ENCODE results near the gene P4HTM. TPM values are rescaled to one million over a fixed set of nuclear protein-coding genes. Genes with fewer than 3 reads are reported as not detected.
A peak's percentile ranks its signal among the peaks of the same experiment; 100 is the strongest.

The P4HTM gene
- total RNA-seq, 2 donors from 2014 or later = 57.6 to 75.1 TPM

DNA sequence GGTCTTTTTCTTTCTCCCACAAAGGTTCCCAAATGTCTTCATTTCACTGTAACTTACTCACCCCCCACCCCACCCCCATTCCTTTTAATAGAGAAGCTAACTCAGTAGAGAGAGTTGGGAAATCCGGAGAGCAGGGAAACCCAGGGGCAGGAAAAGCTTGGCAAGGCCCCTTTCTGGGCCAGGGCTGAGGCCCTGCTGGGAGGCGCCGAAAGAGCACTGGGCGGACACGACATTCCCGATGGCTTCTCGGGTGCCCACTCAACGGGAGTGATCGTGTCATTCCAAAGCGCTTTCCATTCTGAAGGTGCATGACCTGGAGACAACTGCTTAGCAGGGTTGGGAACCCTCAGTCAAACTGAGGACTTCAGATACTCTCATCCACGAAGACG, 29.9 kb downstream of the P4HTM start:
- Histone ChIP-seq H3K9me3 (no peaks in the 10 kb centered on the region), H3K36me3 (peaks cover 24% of the 10 kb centered on the region), H3K27me3 (replicated peaks; ENCODE audit: insufficient read depth) (no peaks in the 10 kb centered on the region), H3K27ac (peak overlapping the region in 1 of 2 donors; percentile 99), H3K4me1 (ENCODE audit: control insufficient read depth in 1 of 2, low read depth in 2 of 2) (peaks cover 34 to 41% of the 10 kb centered on the region in 2 donors), H3K4me3 (peak overlapping the region; percentile 92)
- TF ChIP-seq, protein P1, sequence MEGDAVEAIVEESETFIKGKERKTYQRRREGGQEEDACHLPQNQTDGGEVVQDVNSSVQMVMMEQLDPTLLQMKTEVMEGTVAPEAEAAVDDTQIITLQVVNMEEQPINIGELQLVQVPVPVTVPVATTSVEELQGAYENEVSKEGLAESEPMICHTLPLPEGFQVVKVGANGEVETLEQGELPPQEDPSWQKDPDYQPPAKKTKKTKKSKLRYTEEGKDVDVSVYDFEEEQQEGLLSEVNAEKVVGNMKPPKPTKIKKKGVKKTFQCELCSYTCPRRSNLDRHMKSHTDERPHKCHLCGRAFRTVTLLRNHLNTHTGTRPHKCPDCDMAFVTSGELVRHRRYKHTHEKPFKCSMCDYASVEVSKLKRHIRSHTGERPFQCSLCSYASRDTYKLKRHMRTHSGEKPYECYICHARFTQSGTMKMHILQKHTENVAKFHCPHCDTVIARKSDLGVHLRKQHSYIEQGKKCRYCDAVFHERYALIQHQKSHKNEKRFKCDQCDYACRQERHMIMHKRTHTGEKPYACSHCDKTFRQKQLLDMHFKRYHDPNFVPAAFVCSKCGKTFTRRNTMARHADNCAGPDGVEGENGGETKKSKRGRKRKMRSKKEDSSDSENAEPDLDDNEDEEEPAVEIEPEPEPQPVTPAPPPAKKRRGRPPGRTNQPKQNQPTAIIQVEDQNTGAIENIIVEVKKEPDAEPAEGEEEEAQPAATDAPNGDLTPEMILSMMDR (IDR thresholded peaks at IDR 0.05) = no peak
- DNase-seq (ENCODE audit: low spot score) (no peak), ATAC-seq (ENCODE audit: insufficient number of reproducible peaks, low FRiP score, low read depth) (no peak)

DNA sequence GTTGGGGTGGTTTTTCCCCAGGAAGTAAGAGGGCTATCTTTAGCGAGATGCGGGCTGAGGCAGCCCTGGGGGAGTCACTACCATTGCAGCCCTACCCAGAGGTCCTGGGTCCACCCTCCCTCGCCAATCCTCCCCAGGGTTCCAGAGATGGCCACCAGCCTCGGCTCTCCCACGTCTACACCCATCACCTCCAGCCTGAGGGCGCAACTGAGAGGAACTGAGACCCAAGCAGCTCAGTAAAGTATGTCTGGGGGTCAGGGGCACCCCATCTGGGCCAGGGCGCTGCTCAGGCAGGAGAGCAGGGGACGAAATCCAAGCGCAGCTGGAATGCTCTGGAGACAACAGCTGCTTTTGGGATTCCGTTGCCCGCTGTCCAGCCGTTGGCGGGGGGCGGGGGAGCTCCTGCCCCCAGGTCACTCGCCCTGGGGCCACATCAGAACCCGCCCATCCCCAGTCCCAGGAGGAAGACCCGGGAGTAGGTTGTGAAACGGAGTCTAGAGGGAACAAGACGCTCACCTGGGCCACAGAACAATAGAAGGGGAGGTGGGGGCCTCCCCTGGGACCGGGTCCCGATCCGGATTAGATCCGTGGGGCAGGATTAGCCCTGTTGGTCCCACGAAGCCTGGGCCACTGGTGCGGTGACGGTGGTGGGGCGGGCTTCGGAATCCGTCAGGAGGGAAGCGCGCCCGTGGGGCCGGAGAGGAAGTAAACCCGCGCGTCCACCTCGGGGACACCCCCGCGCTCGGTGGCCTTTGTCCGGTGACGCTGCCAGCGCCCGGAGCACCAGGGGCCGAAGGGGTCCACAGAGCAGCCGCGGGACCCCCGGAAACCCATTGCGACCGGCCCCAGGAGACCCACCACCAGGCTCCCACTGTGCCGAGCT, 30.5 kb downstream of the P4HTM start:
- ATAC-seq (ENCODE audit: insufficient number of reproducible peaks, low FRiP score, low read depth) (no peak), DNase-seq (ENCODE audit: low spot score) (no peak)
- Histone ChIP-seq H3K27me3 (replicated peaks; ENCODE audit: insufficient read depth) (no peaks in the 10 kb centered on the region), H3K27ac (peak overlapping the region; percentile 99 to 100), H3K9me3 (no peaks in the 10 kb centered on the region), H3K4me1 (ENCODE audit: control insufficient read depth in 1 of 2, low read depth in 2 of 2) (peaks cover 34 to 41% of the 10 kb centered on the region in 2 donors), H3K4me3 (peak overlapping the region; percentile 92), H3K36me3 (peaks cover 26% of the 10 kb centered on the region)
- TF ChIP-seq, protein P1 (IDR thresholded peaks at IDR 0.05) = no peak

DNA sequence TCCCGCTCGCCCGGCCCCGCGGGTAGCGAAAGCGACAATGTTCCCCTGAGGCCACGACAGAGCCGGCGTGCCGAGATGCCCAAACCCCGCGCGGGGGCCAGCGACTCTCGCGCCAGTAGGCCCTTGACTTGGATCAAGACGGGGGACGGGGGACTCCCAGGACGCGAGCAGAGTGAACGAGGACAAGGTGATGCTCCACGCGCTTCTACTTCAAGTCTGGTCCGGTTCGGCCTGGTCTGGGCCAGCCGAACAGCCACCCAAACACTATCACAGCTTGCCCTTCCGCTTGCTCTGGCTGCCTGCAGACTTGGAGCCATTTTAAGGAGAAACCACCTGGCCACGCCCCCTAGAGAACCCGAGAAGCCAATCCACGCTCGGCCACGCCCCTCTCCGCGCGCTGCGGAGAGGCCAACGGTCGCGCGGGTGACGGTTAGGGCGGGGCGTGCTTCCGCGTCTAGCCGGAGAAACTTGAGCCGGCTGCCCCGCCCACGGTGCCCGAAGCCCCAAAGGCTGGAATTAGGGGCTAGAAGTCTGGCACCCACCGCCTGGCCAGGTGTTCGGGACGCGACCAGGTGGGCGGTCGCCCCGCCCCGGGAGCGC, 31.3 kb downstream of the P4HTM start:
- TF ChIP-seq, protein P1 (IDR thresholded peaks at IDR 0.05) = no peak
- Histone ChIP-seq H3K9me3 (no peaks in the 10 kb centered on the region), H3K36me3 (peaks cover 25% of the 10 kb centered on the region), H3K4me1 (ENCODE audit: control insufficient read depth in 1 of 2, low read depth in 2 of 2) (peaks cover 34 to 41% of the 10 kb centered on the region in 2 donors), H3K27me3 (replicated peaks; ENCODE audit: insufficient read depth) (no peaks in the 10 kb centered on the region), H3K4me3 (peak overlapping the region; percentile 92), H3K27ac (peak overlapping the region; percentile 99 to 100)
- peak; percentile 98 for DNase-seq (ENCODE audit: low spot score)
- peak; percentile 83 for ATAC-seq (ENCODE audit: insufficient number of reproducible peaks, low FRiP score, low read depth)

DNA sequence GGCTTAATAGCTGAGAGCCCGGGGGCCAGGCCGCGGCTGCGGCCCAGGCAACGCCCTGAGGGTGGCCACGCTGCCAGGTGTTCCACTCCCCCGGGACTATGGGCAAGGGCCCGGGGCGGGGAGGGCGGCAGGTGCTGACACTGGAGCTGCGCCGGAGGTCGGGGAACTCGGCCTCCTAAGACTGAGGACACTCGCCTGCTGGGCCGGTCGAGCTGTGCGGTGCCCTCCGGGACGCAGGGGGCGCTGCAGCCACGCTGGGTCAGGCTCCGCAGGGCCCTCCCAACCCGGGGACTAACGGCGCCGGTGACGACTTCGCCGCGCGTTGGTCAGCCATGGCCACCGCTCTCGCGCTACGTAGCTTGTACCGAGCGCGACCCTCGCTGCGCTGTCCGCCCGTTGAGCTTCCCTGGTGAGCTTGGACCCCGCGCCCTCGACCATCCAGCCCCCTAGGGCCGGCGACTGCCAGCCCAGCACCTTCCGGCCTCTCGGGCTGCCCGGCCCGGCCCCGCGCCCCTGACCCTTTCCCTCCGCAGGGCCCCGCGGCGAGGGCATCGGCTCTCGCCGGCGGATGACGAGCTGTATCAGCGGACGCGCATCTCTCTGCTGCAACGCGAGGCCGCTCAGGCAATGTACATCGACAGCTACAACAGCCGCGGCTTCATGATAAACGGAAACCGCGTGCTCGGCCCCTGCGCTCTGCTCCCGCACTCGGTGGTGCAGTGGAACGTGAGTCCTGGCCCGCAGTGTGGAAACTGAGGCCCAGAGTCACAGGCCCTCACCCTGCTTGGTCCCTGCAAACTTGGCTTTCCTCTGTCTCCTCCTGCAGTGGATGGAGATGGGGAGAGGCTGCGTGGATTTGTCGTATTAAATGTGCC, 32.0 kb downstream of the P4HTM start, which contains the start of gene NDUFAF3:
NDUFAF3 (plus strand) TSS at position 309 of the 875 bp plus-strand sequence; CDS start at position 333, 24 bp downstream.
- TF ChIP-seq, protein P1 (IDR thresholded peaks at IDR 0.05) = peak; percentile 94
- H3K36me3 ChIP-seq = peaks cover 25% of the 10 kb centered on the region
- H3K27ac ChIP-seq = peak within 1 kb of the TSS; percentile 99 to 100
- H3K27me3 ChIP-seq (replicated peaks; ENCODE audit: insufficient read depth) = no peaks in the 10 kb centered on the region
- H3K9me3 ChIP-seq = no peaks in the 10 kb centered on the region
- DNase-seq (ENCODE audit: low spot score) (peak; percentile 51), ATAC-seq (ENCODE audit: insufficient number of reproducible peaks, low FRiP score, low read depth) (peak; percentile 74)
- H3K4me3 ChIP-seq = peak within 1 kb of the TSS; percentile 92
- peaks cover 34 to 41% of the 10 kb centered on the region in 2 donors for H3K4me1 ChIP-seq (ENCODE audit: control insufficient read depth in 1 of 2, low read depth in 2 of 2)
